Endodermal cell (in vitro differentiated cells): ENCODE measurements around the gene POFUT1. TPM values are rescaled to one million over a fixed set of nuclear protein-coding genes. Genes with fewer than 3 reads are reported as not detected.
"Not testable (repeated sequence)": the region's sequence is repeated elsewhere in the genome, so short reads cannot be mapped to it uniquely, and the experiment has no call there.

Experiments
- DNase-seq: peaks from one replicate; pipeline ENCODE4 v3.0.0-alpha.2; 2017
- H3K27ac ChIP-seq: 2 replicates; pipeline ENCODE4 v1.5.1; 2013; ENCODE audit warnings: mild to moderate bottlenecking, low read depth, low read length, moderate library complexity
- H3K27me3 ChIP-seq: 2 replicates; pipeline ENCODE4 v1.6.1; 2013; ENCODE audit warnings: mild to moderate bottlenecking, low read length, moderate library complexity; ENCODE audit not compliant: insufficient read depth, control insufficient read depth, poor library complexity, severe bottlenecking
- H3K36me3 ChIP-seq: 2 replicates; pipeline ENCODE4 v1.7.0; 2013; ENCODE audit warnings: mild to moderate bottlenecking, low read length, moderate library complexity; ENCODE audit not compliant: control insufficient read depth, insufficient read depth
- H3K4me1 ChIP-seq: one replicate; pipeline ENCODE4 v1.7.0; 2013; ENCODE audit warnings: low read length; ENCODE audit not compliant: control insufficient read depth, insufficient read depth
- H3K4me3 ChIP-seq: 2 replicates; pipeline ENCODE4 v1.5.1; 2013; ENCODE audit warnings: mild to moderate bottlenecking, low read length, moderate library complexity
- H3K9ac ChIP-seq: 2 replicates; pipeline ENCODE4 v1.6.1; 2013; ENCODE audit warnings: mild to moderate bottlenecking, low read length, moderate library complexity; ENCODE audit not compliant: poor library complexity, severe bottlenecking; ENCODE audit errors: extremely low read depth
- H3K9me3 ChIP-seq: 2 replicates; pipeline ENCODE4 v1.6.1; 2013; ENCODE audit warnings: mild to moderate bottlenecking, low read length, moderate library complexity; ENCODE audit not compliant: control insufficient read depth
- H3K27ac Mint-ChIP-seq: 2 replicates; pipeline ENCODE4 v1.8.0; 2020; ENCODE audit warnings: mixed read lengths
- H3K27me3 Mint-ChIP-seq: 2 replicates; pipeline ENCODE4 v1.8.0; 2021; ENCODE audit warnings: mild to moderate bottlenecking, mixed read lengths; ENCODE audit not compliant: insufficient read depth
- H3K36me3 Mint-ChIP-seq: 2 replicates; pipeline ENCODE4 v1.8.0; 2020; ENCODE audit warnings: low read depth, mixed read lengths
- H3K4me1 Mint-ChIP-seq: 2 replicates; pipeline ENCODE4 v1.8.0; 2020; ENCODE audit warnings: mixed read lengths
- H3K4me3 Mint-ChIP-seq: 2 replicates; pipeline ENCODE4 v1.8.0; 2020; ENCODE audit warnings: mild to moderate bottlenecking, moderate library complexity, mixed read lengths
- H3K9me3 Mint-ChIP-seq: 2 replicates; pipeline ENCODE4 v1.8.0; 2020; ENCODE audit warnings: mild to moderate bottlenecking, mixed read lengths
- CTCF ChIP-seq: fragments of 200-600 bp; sonication (generic); conservative IDR thresholded peaks from 2 replicates; pipeline ENCODE4 v1.5.0; 2021; ENCODE audit warnings: antibody characterized with exemption, mild to moderate bottlenecking
- WGBS, 2 experiments: methylation state at CpG; one replicate each; pipeline versions ENCODE4 v1.1.5 to v1.1.7; 2013; ENCODE audit warnings: missing lambda C conversion rate in 2 of 2, mixed read lengths in 1 of 2; ENCODE audit not compliant: insufficient coverage in 1 of 2, insufficient read length in 1 of 2; 5-methylcytosine and 5-hydroxymethylcytosine counted together
- total RNA-seq, 2 donors: library from RNA; stranded (reverse); fragmentation: NEBNext Ultra II Directional in 1 of 2; extraction: Animal tissue kit (Norgen Biotek cat#: 25700) in 1 of 2; gene quantifications; 2 replicates in 1 of 2; 3 replicates in 1 of 2; pipeline ENCODE4 v1.2.1, GENCODE V29; 2021

POFUT1 gene
- total RNA-seq, 2 donors from 2014 or later = 43.9 to 44.8 TPM

DNA sequence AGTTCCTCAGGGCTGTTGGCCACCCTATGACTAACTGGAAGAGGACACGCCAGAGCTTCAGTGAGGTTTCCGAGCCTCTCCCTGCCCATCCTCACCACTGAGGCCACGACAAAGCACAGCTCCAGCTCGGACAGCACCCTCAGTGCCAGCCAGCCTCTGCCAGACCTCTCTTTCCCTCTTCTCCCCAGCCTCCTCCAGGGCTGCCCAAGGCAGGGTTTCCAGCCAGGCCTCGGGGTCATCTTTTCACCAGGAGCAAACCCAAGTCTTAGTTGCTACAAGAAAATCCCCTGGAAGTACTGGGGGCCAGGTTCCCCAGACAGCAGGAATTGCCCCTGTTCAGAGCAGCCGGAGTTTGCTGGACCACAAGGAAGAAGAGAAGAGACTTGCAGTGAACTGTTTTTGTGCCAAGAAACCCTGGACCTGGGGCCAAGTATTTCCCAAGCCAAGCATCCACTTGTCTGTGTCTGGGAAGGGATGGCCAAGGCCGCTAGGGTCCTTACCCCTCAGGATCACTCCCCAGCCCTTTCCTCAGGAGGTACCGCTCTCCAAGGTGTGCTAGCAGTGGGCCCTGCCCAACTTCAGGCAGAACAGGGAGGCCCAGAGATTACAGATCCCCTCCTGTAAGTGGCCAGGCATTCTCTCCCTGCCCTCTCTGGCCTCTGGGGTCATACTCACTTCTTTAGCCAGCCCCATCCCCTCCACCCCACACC, 41.7 kb upstream of the POFUT1 start:
- H3K27ac ChIP-seq = no peak overlapping the region
- H3K9ac ChIP-seq = no peak overlapping the region
- H3K27ac Mint-ChIP-seq = no peak overlapping the region
- no peaks in the 10 kb centered on the region for H3K4me1 ChIP-seq
- no peaks in the 10 kb centered on the region for H3K9me3 Mint-ChIP-seq
- peaks cover 7% of the 10 kb centered on the region for H3K4me1 Mint-ChIP-seq
- WGBS, 2 experiments = 91 to 92% methylated on average over 8 of the region's 8 CpGs
- no peak overlapping the region for H3K4me3 Mint-ChIP-seq
- TF ChIP-seq CTCF = no peak
- H3K27me3 ChIP-seq = no peaks in the 10 kb centered on the region
- H3K36me3 ChIP-seq = peaks cover 36% of the 10 kb centered on the region
- peaks cover 58% of the 10 kb centered on the region for H3K36me3 Mint-ChIP-seq
- H3K9me3 ChIP-seq = no peaks in the 10 kb centered on the region
- DNase-seq = no peak
- peaks cover 2% of the 10 kb centered on the region for H3K27me3 Mint-ChIP-seq
- H3K4me3 ChIP-seq = no peak overlapping the region

- H3K4me1 ChIP-seq = no peaks in the 10 kb centered on the region
- 96 to 100% methylated on average over 1 to 4 of the region's 4 CpGs for WGBS, 2 experiments
Measured at GRCh38 chr20:32167552-32167951, 40.1 kb upstream of the POFUT1 start.

DNA sequence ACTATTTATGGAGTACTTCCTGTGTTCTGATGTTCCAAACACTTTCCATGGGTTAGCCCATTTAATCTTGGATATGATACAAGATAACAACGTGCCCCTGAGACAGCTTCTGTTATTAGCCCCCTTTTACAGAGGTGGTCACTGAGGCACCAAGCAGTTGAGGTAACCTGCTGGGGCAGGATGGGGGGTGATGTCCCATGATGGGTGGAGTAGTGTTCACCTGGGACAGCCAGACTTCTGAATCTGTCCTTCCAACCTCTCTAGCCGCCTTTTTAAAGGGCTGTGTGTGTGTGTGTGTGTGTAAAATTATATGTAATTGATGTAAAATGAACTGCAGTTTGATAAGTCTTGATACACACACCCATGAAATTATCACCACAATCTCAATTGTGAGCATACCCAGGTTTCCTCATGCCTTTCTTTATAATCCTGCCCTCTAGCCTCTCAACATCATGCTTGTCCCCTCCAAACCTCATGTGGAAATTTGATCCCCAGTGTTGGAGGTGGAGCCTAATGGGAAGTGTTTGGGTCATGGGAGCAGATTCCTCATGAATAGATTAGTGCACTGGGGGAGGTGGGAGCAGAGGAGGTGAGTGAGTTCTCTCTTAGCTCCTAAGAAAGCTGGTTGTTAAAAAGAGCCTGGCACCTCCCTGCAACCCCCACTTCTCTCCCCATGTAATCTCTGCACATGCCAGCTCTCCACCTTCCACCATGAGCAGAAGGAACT, 39.3 kb upstream of the POFUT1 start:
- peak; percentile 80 for DNase-seq

More at GRCh38 chr20:32167552-32167951, 40.1 kb upstream of the POFUT1 start:
- no peaks in the 10 kb centered on the region for H3K9me3 ChIP-seq
- Mint-ChIP-seq H3K27me3 (peaks cover 4% of the 10 kb centered on the region), H3K4me3 (no peak overlapping the region), H3K4me1 (peaks cover 7% of the 10 kb centered on the region), H3K27ac (no peak overlapping the region), H3K36me3 (peaks cover 42% of the 10 kb centered on the region), H3K9me3 (no peaks in the 10 kb centered on the region)
- no peak overlapping the region for H3K4me3 ChIP-seq
- no peak overlapping the region for H3K27ac ChIP-seq
- H3K9ac ChIP-seq = no peak overlapping the region
- no peaks in the 10 kb centered on the region for H3K27me3 ChIP-seq
- no peak for DNase-seq
- H3K36me3 ChIP-seq = peaks cover 20% of the 10 kb centered on the region
- TF ChIP-seq CTCF = no peak

DNA sequence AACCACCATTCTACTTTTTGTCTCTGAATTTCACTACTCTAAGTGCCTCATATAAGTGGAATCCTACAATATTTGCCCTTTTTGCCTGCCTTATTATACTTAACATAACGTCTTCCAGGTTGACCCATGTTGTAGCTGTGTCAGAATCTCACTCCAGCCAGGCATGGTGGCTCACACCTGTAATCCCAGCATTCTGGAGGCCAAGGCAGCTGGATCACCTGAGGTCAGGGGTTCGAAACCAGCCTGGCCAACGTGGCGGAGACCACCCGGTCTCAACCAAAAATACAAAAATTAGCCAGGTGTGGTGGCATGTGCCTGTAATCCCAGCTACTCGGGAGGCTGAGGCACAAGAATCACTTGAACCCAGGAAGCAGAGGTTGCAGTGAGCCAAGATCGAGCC, 30.0 kb upstream of the POFUT1 start:
- not testable (repeated sequence) for H3K4me1 ChIP-seq, H3K27me3 Mint-ChIP-seq, H3K4me3 Mint-ChIP-seq, H3K9me3 ChIP-seq, H3K4me1 Mint-ChIP-seq, H3K27ac ChIP-seq, H3K36me3 ChIP-seq, H3K4me3 ChIP-seq, H3K27ac Mint-ChIP-seq, H3K9ac ChIP-seq, H3K27me3 ChIP-seq, DNase-seq, H3K36me3 Mint-ChIP-seq
- H3K9me3 Mint-ChIP-seq = peaks cover 21% of the 10 kb centered on the region
- 94 to 98% methylated on average over 5 to 7 of the region's 7 CpGs for WGBS, 2 experiments

More for the DNA sequence above, 39.3 kb upstream of the POFUT1 start:
- H3K27me3 Mint-ChIP-seq = peaks cover 4% of the 10 kb centered on the region
- peak overlapping the region; percentile 65 for H3K27ac Mint-ChIP-seq
- H3K27me3 ChIP-seq = no peaks in the 10 kb centered on the region
- no peak overlapping the region for H3K27ac ChIP-seq
- H3K36me3 ChIP-seq = peaks cover 16% of the 10 kb centered on the region
- H3K4me3 Mint-ChIP-seq = no peak overlapping the region
- no peaks in the 10 kb centered on the region for H3K9me3 Mint-ChIP-seq
- H3K36me3 Mint-ChIP-seq = peaks cover 37% of the 10 kb centered on the region
- WGBS, 2 experiments = 96% methylated on average over 2 of the region's 2 CpGs; no CpG with 5 or more reads in 1 of the 2 experiments
- no peaks in the 10 kb centered on the region for H3K9me3 ChIP-seq
- H3K4me1 ChIP-seq = no peaks in the 10 kb centered on the region
- no peak for TF ChIP-seq CTCF
- H3K4me3 ChIP-seq = no peak overlapping the region
- peaks cover 7% of the 10 kb centered on the region for H3K4me1 Mint-ChIP-seq
- H3K9ac ChIP-seq = no peak overlapping the region
